Neural cell (in vitro differentiated cells): Measurements from ENCODE around the gene F7.

Source experiments
- EP300 ChIP-seq: fragments of 450-650 bp; conservative IDR thresholded peaks from 2 replicates; pipeline ENCODE4 v1.6.1; 2014; ENCODE audit warnings: antibody characterized with exemption, mild to moderate bottlenecking, moderate library complexity; ENCODE audit not compliant: poor library complexity, severe bottlenecking
- EZH2 ChIP-seq: fragments of 200-600, 300-800 bp; shearing (Covaris generic), sonication (generic); IDR thresholded peaks from 2 replicates; pipeline ENCODE4 v1.6.1; 2014; ENCODE audit warnings: antibody characterized with exemption, low read length, borderline replicate concordance, mild to moderate bottlenecking; ENCODE audit not compliant: insufficient read depth, poor library complexity, severe bottlenecking
- TF ChIP-seq, protein P1 (sequence below): fragments of 450-650 bp; IDR thresholded peaks from 2 replicates; pipeline ENCODE4 v1.5.1; 2014; ENCODE audit warnings: antibody characterized with exemption, mild to moderate bottlenecking, moderate library complexity; ENCODE audit not compliant: poor library complexity, severe bottlenecking

GRCh38 chr13:113168211-113168610 is 62.6 kb downstream of the F7 start:
- TF ChIP-seq, protein P1, sequence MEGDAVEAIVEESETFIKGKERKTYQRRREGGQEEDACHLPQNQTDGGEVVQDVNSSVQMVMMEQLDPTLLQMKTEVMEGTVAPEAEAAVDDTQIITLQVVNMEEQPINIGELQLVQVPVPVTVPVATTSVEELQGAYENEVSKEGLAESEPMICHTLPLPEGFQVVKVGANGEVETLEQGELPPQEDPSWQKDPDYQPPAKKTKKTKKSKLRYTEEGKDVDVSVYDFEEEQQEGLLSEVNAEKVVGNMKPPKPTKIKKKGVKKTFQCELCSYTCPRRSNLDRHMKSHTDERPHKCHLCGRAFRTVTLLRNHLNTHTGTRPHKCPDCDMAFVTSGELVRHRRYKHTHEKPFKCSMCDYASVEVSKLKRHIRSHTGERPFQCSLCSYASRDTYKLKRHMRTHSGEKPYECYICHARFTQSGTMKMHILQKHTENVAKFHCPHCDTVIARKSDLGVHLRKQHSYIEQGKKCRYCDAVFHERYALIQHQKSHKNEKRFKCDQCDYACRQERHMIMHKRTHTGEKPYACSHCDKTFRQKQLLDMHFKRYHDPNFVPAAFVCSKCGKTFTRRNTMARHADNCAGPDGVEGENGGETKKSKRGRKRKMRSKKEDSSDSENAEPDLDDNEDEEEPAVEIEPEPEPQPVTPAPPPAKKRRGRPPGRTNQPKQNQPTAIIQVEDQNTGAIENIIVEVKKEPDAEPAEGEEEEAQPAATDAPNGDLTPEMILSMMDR, result no peak
- TF ChIP-seq EP300 (no peak), EZH2 (no peak)
